Activated naive CD4-positive, alpha-beta T cell treated with anti-CD3 and anti-CD28 coated beads for 36 hours (primary cell): ENCODE results near the gene TFF1. TPM values are rescaled to one million over a fixed set of nuclear protein-coding genes. Genes with fewer than 3 reads are reported as not detected.

Experiments
- CTCF ChIA-PET: fragments of 350-600 bp; sonication (Branson Sonifier 250); formaldehyde crosslinking; loops from one replicate; lab custom pipeline; 2021; ENCODE audit warnings: antibody characterized with exemption; lab: Charles Lee
- DNase-seq: peaks from one replicate; pipeline ENCODE4 v3.0.0-alpha.2; 2020
- H3K27ac Mint-ChIP-seq: one replicate; pipeline ENCODE4 v1.8.0; 2021; ENCODE audit warnings: mild to moderate bottlenecking, mixed read lengths
- H3K27me3 Mint-ChIP-seq: one replicate; pipeline ENCODE4 v1.8.0; 2021; ENCODE audit warnings: low read depth, mixed read lengths
- H3K36me3 Mint-ChIP-seq: one replicate; pipeline ENCODE4 v1.8.0; 2021; ENCODE audit warnings: low read depth, mixed read lengths
- H3K4me1 Mint-ChIP-seq: one replicate; pipeline ENCODE4 v1.8.0; 2021; ENCODE audit warnings: low read depth, mixed read lengths
- H3K4me3 Mint-ChIP-seq: one replicate; pipeline ENCODE4 v1.8.0; 2021; ENCODE audit warnings: mild to moderate bottlenecking, moderate library complexity, mixed read lengths
- H3K9me3 Mint-ChIP-seq: one replicate; pipeline ENCODE4 v1.8.0; 2021; ENCODE audit warnings: mixed read lengths
- intact Hi-C: fragments of 100-400 bp; cut with micrococcal nuclease; formaldehyde crosslinking; loops from one replicate; pipeline ENCODE4 v1.15.1; 2023
- total RNA-seq, 2 experiments: library from RNA; stranded (reverse); gene quantifications; one replicate each; pipeline ENCODE4 v1.2.3, GENCODE V29; 2021

TFF1 gene
- total RNA-seq, 2 experiments from 2014 or later: not detected

DNA sequence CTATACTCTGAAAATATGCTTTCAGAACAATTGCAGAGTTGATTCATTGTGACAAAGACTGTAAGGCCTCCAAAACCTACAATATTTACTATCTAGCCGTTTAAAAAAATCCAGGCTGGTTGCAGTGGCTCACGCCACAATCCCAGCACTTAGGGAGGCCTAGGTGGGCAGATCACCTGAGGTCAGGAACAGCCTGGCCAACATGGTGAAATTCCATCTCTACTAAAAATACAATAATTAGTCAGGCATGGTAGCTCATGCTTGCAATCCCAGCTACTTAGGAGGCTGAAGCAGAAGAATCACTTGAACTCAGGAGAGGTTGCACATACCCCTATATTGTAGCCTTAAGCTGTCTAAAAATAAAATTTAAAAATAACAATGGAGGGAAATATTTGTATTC lies 10.3 kb downstream of the TFF1 start:
- intact Hi-C loops: no loop called here
- no peak overlapping the region for H3K4me3 Mint-ChIP-seq
- no peak for DNase-seq
- H3K9me3 Mint-ChIP-seq: peaks cover 17% of the 10 kb centered on the region
- no peaks in the 10 kb centered on the region for H3K27me3 Mint-ChIP-seq
- CTCF ChIA-PET: no interaction called here
- H3K36me3 Mint-ChIP-seq: peaks cover 3% of the 10 kb centered on the region
- no peaks in the 10 kb centered on the region for H3K4me1 Mint-ChIP-seq
- H3K27ac Mint-ChIP-seq: no peak overlapping the region

DNA sequence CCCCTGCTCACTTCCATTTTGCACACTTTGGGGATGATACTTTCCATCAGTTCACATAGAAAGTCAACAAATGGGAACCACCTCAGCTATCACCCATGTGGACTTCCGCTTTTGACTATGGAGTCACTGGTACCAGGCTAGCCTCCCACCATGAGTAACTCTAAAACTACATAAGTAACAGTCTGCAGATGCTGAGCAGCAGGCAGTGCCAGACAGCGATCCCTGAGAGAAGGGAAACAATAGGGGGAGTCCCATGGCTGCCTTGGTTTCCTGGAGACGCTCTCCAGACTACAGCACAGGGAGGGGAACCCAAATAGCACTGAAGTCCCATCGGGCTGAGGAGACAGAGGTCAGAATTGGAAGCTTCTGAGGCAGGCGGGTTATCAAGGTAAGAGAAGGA lies 12.7 kb downstream of the TFF1 start:
- Mint-ChIP-seq H3K4me3 (no peak overlapping the region), H3K36me3 (peaks cover 3% of the 10 kb centered on the region), H3K27ac (no peak overlapping the region), H3K9me3 (peaks cover 17% of the 10 kb centered on the region), H3K4me1 (no peaks in the 10 kb centered on the region), H3K27me3 (no peaks in the 10 kb centered on the region)
- no peak for DNase-seq
- intact Hi-C loops: no loop called here
- CTCF ChIA-PET: interaction anchor here (0.9 to 1.2 kb wide), 2 partner anchors 88 to 301 kb away, joined by 3 read pairs; no protein-coding TSS in a partner anchor

DNA sequence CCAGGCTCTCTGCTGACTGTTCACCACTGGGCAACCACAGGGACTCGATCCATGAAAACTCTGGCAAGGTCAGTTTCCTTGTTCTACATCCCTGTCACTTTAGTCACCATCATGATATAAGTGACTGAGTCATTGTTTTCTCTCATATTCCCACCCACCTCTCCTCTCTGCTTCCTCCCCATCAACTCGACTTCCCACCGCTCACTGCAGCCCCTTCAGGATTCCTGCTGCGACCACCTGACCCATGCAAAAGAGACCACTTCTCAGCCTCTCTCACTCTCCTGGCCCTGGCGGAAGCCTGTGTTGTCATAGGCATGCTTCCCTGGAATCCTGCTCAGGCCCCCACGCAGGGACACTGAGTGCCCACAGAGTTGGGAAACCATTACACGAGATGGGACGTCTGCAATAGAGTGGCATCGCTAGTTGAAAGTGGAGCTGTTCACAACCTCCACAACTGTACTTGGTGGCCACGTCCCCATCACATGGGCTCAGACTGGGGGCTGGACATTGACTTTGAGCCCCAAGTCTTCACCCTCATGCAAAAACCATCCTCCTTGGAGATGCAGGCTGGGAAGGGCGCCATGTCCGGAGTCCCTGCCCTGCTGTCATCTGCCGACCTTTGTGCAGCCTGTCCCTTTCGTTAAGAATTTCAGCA lies 13.8 kb downstream of the TFF1 start:
- Mint-ChIP-seq H3K4me1 (no peaks in the 10 kb centered on the region), H3K4me3 (no peak overlapping the region), H3K9me3 (peaks cover 17% of the 10 kb centered on the region), H3K36me3 (peaks cover 3% of the 10 kb centered on the region), H3K27ac (no peak overlapping the region), H3K27me3 (no peaks in the 10 kb centered on the region)
- intact Hi-C loops: no loop called here
- DNase-seq: no peak
- CTCF ChIA-PET: no interaction called here

DNA sequence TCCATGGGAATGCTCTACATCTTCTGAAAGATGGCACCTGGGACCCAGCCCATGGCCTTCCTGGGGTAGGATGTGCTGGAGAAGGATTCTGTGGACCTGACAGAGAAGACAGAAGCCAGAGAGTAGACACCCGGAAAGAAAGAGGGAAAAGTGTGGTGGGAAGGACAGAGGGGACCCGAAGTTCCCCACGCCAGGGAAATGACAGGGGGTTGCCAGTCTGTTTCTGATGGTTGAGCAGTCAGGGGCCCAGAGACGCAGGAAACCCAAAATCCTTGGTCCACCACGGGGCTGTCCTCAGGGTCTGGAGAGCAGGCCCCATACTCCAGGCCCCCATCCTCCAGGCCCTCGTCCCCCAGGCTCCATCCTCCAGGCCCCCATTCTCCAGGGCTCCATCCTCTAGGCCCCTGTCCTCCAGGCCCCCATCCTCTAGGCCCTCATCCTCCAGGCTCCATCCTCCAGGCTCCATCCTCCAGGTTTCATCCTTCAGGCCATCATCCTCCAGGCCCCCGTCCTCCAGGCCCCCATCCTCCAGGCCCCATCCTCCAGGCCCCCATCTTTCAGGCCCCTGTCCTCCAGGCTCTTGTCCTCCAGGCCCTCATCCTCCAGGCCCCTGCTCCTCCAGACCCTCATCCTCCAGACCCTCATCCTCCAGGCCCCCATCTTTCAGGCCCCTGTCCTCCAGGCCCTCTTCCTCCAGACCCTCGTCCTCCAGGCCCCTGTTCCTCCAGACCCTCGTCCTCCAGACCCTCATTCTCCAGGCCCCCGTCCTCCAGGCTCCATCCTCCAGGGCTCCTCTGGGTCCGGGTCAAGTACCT lies 14.5 kb downstream of the TFF1 start:
- intact Hi-C loops: no loop called here
- DNase-seq: no peak
- CTCF ChIA-PET: no interaction called here
- Mint-ChIP-seq H3K9me3 (peaks cover 16% of the 10 kb centered on the region), H3K27me3 (no peaks in the 10 kb centered on the region), H3K4me3 (no peak overlapping the region), H3K27ac (no peak overlapping the region), H3K36me3 (peaks cover 3% of the 10 kb centered on the region), H3K4me1 (no peaks in the 10 kb centered on the region)

DNA sequence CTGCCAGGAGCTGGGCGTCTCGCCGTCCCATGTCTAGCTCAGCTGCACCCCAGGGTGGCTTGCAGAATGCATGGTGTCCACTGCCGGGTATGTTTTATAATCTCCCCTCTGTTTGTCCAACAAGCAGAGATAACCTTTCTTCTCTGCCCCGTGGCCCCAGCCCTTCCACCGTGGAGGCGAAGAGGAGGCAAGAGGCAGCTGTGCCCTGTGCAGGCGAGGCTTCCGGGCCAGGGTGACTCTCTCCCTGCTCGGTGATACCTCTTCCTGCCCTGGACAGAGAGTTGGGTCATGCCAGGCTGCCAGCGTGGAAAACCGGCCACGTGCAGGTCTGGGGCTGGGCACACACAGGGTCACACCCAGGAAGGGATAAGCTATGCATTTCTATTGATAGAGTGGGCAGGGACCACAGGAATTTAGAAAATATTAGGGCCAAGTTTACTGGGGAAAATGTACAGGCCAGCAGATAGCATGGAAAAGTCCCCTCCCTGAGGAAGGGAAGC lies 15.4 kb downstream of the TFF1 start, which contains the start of gene TFF2:
TSS of gene TFF2 (minus strand) at position 68 of the 500 bp plus-strand sequence. CDS start at position 31, 37 bp downstream.
- CTCF ChIA-PET: interaction anchor here (2.8 kb wide), 1 partner anchor 13 kb away, joined by 12 read pairs; no protein-coding TSS in a partner anchor
- no peaks in the 10 kb centered on the region for H3K27me3 Mint-ChIP-seq
- H3K36me3 Mint-ChIP-seq: peaks cover 3% of the 10 kb centered on the region
- intact Hi-C loops: no loop called here
- no peak within 1 kb of the TSS for H3K4me3 Mint-ChIP-seq
- H3K4me1 Mint-ChIP-seq: no peaks in the 10 kb centered on the region
- no peak within 1 kb of the TSS for H3K27ac Mint-ChIP-seq
- H3K9me3 Mint-ChIP-seq: peaks cover 15% of the 10 kb centered on the region
- no peak for DNase-seq

DNA sequence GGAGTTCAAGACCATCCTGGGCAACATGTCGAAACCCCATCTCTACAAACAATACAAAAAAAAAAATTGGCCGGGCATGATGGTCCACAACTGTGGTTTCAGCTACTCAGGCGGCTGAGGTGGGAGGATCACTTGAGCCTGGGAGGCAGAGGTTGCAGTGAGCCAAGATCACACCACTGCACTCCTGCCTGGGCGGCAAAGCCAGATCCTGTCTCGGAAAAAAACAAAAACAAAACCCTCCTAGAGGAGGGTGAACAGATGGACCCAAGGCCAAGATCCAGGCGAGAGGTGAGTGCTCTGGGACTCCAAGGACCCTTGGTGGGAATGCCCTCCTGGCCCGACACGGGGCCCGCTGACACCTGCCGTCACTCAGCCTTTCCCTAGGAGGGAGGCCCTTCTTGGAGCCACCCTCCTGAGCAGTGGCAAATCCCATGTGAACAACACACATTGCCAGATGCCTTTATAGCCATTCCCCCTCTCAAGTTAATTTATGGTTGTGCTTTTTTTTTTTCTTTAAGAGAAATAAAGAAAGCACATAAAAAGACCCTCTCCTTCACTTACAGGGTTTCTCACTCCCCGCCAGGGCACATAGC lies 15.9 kb downstream of the TFF1 start:
- CTCF ChIA-PET: interaction anchor here (0.6 to 2.8 kb wide), 2 partner anchors 12 to 39 kb away, joined by 3 to 12 read pairs; no protein-coding TSS in a partner anchor

DNA sequence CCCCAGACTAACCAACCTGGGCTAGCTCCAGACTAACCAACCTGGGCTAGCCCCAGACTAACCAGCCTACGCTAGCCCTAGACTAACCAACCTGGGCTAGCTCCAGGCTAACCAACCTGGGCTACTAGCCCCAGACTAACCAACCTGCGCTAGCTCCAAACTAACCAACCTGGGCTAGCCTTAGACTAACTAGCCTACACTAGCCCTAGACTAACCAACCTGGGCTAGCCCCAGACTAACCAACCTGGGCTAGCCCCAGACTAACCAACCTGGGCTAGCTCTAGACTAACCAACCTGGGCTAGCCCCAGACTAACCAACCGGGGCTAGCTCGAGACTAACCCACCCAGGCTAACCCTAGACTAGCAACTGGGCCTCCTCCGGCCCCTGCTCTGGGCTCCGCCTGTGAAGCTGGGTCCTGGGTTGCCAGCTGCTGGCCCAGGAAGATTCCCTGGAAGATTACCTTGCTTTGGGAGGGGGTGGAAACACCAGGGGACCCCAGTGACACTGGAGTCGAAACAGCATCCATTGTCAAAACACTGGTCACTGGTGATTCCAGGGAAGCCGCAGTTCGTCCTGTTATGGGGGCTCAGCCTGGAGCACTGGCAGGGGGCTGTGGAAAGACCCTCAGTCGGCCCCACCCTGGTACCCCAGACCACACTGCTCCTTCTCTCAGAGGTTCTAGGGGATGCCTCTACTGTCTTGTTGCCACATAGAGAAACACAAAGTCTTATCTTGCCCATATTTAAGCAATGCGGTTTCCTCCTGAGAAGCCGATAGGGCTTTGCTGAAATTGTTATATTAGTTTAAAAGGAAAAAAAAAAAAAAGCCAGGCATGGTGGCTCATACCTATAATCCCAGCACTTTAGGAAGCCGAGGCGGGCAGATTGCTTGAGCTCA lies 16.7 kb downstream of the TFF1 start:
- H3K36me3 Mint-ChIP-seq: peaks cover 3% of the 10 kb centered on the region
- H3K4me3 Mint-ChIP-seq: no peak overlapping the region
- H3K27me3 Mint-ChIP-seq: no peaks in the 10 kb centered on the region
- H3K9me3 Mint-ChIP-seq: peaks cover 7% of the 10 kb centered on the region
- intact Hi-C loops: no loop called here
- no peaks in the 10 kb centered on the region for H3K4me1 Mint-ChIP-seq
- DNase-seq: no peak
- H3K27ac Mint-ChIP-seq: no peak overlapping the region
- CTCF ChIA-PET: interaction anchor here (0.5 to 2.8 kb wide), 4 partner anchors 12 to 186 kb away, joined by 3 to 12 read pairs (median 4); no protein-coding TSS in a partner anchor

More for the DNA sequence above, 15.9 kb downstream of the TFF1 start:
- Mint-ChIP-seq H3K27me3 (no peaks in the 10 kb centered on the region), H3K9me3 (peaks cover 10% of the 10 kb centered on the region), H3K36me3 (peaks cover 3% of the 10 kb centered on the region), H3K4me3 (no peak overlapping the region), H3K4me1 (no peaks in the 10 kb centered on the region), H3K27ac (no peak overlapping the region)
- intact Hi-C loops: no loop called here
- no peak for DNase-seq

DNA sequence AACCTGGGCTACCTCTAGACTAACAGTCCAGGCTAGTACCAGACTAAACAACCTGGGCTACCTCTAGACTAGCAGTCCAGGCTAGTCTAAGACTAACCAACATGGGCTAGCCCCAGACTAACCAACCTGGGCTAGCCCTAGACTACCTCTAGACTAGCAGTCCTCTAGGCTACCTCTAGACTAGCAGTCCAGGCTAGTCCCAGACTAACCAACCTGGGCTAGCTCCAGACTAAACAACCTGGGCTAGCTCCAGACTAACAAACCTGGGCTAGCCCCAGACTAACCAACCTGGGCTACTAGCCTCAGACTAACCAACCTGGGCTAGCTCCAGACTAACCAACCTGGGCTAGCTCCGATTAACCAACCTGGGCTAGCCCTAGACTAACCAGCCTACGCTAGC lies 17.6 kb downstream of the TFF1 start:
- Mint-ChIP-seq H3K27me3 (no peaks in the 10 kb centered on the region), H3K4me1 (no peaks in the 10 kb centered on the region), H3K27ac (no peak overlapping the region), H3K9me3 (peaks cover 3% of the 10 kb centered on the region), H3K36me3 (no peaks in the 10 kb centered on the region), H3K4me3 (no peak overlapping the region)
- CTCF ChIA-PET: interaction anchor here (0.6 to 2.8 kb wide), 4 partner anchors 11 to 193 kb away, joined by 3 to 12 read pairs (median 4); no protein-coding TSS in a partner anchor
- DNase-seq: no peak
- intact Hi-C loops: no loop called here

DNA sequence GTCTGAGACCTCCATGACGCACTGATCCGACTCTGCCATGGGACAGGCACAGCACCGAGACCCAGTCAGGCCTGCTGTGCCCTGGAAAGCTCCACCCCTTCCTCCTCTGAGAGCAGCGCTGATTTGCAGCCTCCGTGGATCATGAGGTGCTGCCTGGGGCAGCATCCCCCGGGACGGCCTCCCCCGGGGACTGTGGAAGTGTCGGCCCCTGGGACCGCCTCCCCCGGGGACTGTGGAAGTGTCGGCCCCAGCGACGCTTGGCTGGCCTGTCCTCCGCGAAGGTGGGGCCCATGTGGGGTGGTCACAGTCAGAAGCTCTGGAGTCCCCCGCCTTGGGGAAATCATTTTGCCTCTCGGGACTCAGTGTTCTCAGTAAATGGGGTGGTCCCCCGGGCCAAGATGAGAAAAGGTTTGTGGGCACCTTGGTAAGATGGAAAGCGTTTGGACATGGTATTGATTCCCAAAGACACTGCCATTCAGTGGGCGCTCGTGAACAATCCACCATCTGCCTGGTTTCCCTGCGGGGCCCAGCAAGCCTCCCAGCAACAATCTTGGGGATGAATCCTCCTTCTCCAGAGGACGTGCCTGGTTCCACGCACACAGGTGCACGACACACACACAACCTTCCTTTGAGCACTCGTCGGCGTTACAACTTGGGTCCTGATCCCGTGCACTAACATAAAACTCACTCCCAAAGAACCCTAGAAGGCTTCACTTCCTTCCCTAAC lies 18.6 kb downstream of the TFF1 start:
- CTCF ChIA-PET: no interaction called here
- Mint-ChIP-seq H3K36me3 (no peaks in the 10 kb centered on the region), H3K4me3 (no peak overlapping the region), H3K27ac (no peak overlapping the region), H3K27me3 (no peaks in the 10 kb centered on the region), H3K4me1 (no peaks in the 10 kb centered on the region), H3K9me3 (no peaks in the 10 kb centered on the region)
- intact Hi-C loops: no loop called here
- no peak for DNase-seq

DNA sequence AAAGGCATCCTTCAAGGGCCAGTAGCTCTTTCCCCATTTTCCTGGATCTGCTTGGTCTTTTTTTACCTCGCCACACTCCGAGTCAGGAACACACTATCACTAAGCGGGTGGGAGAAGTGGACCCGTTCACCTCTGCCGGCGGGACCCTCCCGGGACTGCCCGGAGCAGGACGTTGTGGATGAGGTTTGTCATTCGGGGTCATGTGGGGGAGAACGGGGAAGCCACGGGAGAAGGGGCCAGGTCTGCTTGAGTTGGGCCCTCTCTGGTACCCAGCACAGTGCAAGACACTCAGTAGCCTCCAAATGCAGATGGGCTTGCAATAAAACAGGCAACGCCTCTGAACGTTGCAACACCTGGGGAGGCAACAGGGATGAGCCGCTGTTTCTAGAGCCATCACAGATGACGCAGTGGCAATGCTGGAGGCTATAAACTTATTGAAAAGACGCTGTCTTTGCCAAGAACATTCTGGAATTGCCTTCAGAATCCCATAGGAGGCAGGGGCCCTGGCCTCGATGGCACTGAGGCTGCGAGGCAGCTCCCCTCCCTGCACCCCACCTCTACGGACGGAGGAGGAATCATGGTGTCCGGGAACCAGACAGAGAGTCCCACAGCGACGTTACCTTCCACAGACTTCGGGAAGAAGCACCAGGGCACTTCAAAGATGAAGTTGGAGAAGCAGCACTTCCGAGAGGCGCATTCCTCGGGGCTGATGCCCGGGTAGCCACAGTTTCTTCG lies 19.3 kb downstream of the TFF1 start:
- intact Hi-C loops: no loop called here
- Mint-ChIP-seq H3K27ac (no peak overlapping the region), H3K4me3 (no peak overlapping the region), H3K9me3 (no peaks in the 10 kb centered on the region), H3K4me1 (no peaks in the 10 kb centered on the region), H3K36me3 (no peaks in the 10 kb centered on the region), H3K27me3 (no peaks in the 10 kb centered on the region)
- DNase-seq: no peak
- CTCF ChIA-PET: interaction anchor here (0.7 to 0.9 kb wide), 2 partner anchors 9 to 36 kb away, joined by 3 read pairs; no protein-coding TSS in a partner anchor
